Calu3 (cell line): ENCODE results near the gene PPP1R3E. TPM values are rescaled to one million over a fixed set of nuclear protein-coding genes. Genes with fewer than 3 reads are reported as not detected.
"Not testable (repeated sequence)": the region's sequence is repeated elsewhere in the genome, so short reads cannot be mapped to it uniquely, and the experiment has no call there.

ENCODE experiments used
- BruUV-seq: library from RNA; stranded (reverse); fragments of 400-500 nt; replicated peaks from 2 replicates; lab custom pipeline; 2021; lab: Mats Ljungman, UMichigan
- CTCF ChIA-PET: fragments of 300-600 bp; sonication (Branson Sonifier 250); formaldehyde crosslinking; loops from one replicate; lab custom pipeline; 2022; ENCODE audit warnings: antibody characterized with exemption; lab: Charles Lee
- DNase-seq: peaks from one replicate; pipeline ENCODE4 v3.0.0; 2022
- H3K27ac Mint-ChIP-seq: one replicate; pipeline ENCODE4 v1.8.0; 2022; ENCODE audit warnings: mixed read lengths; ENCODE audit not compliant: unreplicated experiment
- H3K27me3 Mint-ChIP-seq: one replicate; pipeline ENCODE4 v1.8.0; 2022; ENCODE audit warnings: mixed read lengths; ENCODE audit not compliant: unreplicated experiment
- H3K36me3 Mint-ChIP-seq: one replicate; pipeline ENCODE4 v1.8.0; 2022; ENCODE audit warnings: mild to moderate bottlenecking, moderate library complexity, mixed read lengths; ENCODE audit not compliant: insufficient read depth, unreplicated experiment
- H3K4me1 Mint-ChIP-seq: one replicate; pipeline ENCODE4 v1.8.0; 2022; ENCODE audit warnings: mild to moderate bottlenecking, low read depth, mixed read lengths; ENCODE audit not compliant: unreplicated experiment
- H3K4me3 Mint-ChIP-seq: one replicate; pipeline ENCODE4 v1.8.0; 2022; ENCODE audit warnings: mild to moderate bottlenecking, low read depth, moderate library complexity, mixed read lengths; ENCODE audit not compliant: unreplicated experiment
- H3K9me3 Mint-ChIP-seq: one replicate; pipeline ENCODE4 v1.8.0; 2022; ENCODE audit warnings: low read depth, mixed read lengths; ENCODE audit not compliant: unreplicated experiment
- CTCF ChIP-seq: fragments of 200-600 bp; IDR thresholded peaks from one replicate; pipeline ENCODE4 v1.8.0; 2022; ENCODE audit warnings: antibody characterized with exemption; ENCODE audit not compliant: unreplicated experiment
- intact Hi-C: fragments of 100-400 bp; cut with micrococcal nuclease; formaldehyde crosslinking; loops from one replicate; pipeline ENCODE4 v1.10.0; 2022; ENCODE audit not compliant: unreplicated experiment
- total RNA-seq: library from RNA; stranded (reverse); gene quantifications from 2 replicates; pipeline ENCODE4 v1.2.3, GENCODE V29; 2022

The PPP1R3E gene
- total RNA-seq, 1 experiment from 2014 or later, result 12.8 TPM

GRCh38 chr14:23286020-23286901 is 16.4 kb downstream of the PPP1R3E start, which contains the start of gene HOMEZ:
HOMEZ (minus strand) TSS chr14:23286132; CDS start chr14:23285952, 180 bp downstream.
- peak within 1 kb of the TSS; percentile 79 for H3K4me3 Mint-ChIP-seq
- peaks cover 31% of the 10 kb centered on the region for H3K36me3 Mint-ChIP-seq
- H3K4me1 Mint-ChIP-seq, result peaks cover 9% of the 10 kb centered on the region
- no peak for TF ChIP-seq CTCF
- DNase-seq, result peak; percentile 98
- CTCF ChIA-PET, result interaction anchor here (0.7 to 1.4 kb wide), 3 partner anchors 16 to 325 kb away, joined by 3 to 7 read pairs (median 4); partner anchors contain the start of genes BCL2L2 and PPP1R3E
- intact Hi-C loops, result no loop called here
- peak within 1 kb of the TSS; percentile 72 for H3K27ac Mint-ChIP-seq
- BruUV-seq, result TSS peak; percentile 96
- no peaks in the 10 kb centered on the region for H3K9me3 Mint-ChIP-seq
- H3K27me3 Mint-ChIP-seq, result no peaks in the 10 kb centered on the region

GRCh38 chr14:23285530-23286019 is 17.1 kb downstream of the PPP1R3E start:
- intact Hi-C loops, result no loop called here
- H3K27me3 Mint-ChIP-seq, result no peaks in the 10 kb centered on the region
- BruUV-seq, result no TSS peak
- no peak for TF ChIP-seq CTCF
- no peak for DNase-seq
- H3K4me1 Mint-ChIP-seq, result peaks cover 9% of the 10 kb centered on the region
- CTCF ChIA-PET, result interaction anchor here (0.7 to 1.4 kb wide), 3 partner anchors 17 to 325 kb away, joined by 3 to 7 read pairs (median 4); partner anchors contain the start of genes BCL2L2 and PPP1R3E
- H3K27ac Mint-ChIP-seq, result peak overlapping the region; percentile 72
- peak overlapping the region; percentile 79 for H3K4me3 Mint-ChIP-seq
- H3K9me3 Mint-ChIP-seq, result no peaks in the 10 kb centered on the region
- H3K36me3 Mint-ChIP-seq, result peaks cover 31% of the 10 kb centered on the region

GRCh38 chr14:23284654-23285529 is 17.8 kb downstream of the PPP1R3E start:
- no peak for TF ChIP-seq CTCF
- H3K4me1 Mint-ChIP-seq, result peaks cover 9% of the 10 kb centered on the region
- CTCF ChIA-PET, result interaction anchor here (0.7 to 1.4 kb wide), 2 partner anchors 17 to 326 kb away, joined by 4 to 7 read pairs; partner anchors contain the start of gene PPP1R3E
- H3K27ac Mint-ChIP-seq, result no peak overlapping the region
- intact Hi-C loops, result no loop called here
- H3K4me3 Mint-ChIP-seq, result peak overlapping the region; percentile 79
- no peaks in the 10 kb centered on the region for H3K9me3 Mint-ChIP-seq
- DNase-seq, result no peak
- no peaks in the 10 kb centered on the region for H3K27me3 Mint-ChIP-seq
- BruUV-seq, result TSS peak; percentile 44
- H3K36me3 Mint-ChIP-seq, result peaks cover 31% of the 10 kb centered on the region

GRCh38 chr14:23281247-23281646 is 21.4 kb downstream of the PPP1R3E start:
- intact Hi-C loops, result no loop called here
- no peak for TF ChIP-seq CTCF
- H3K27me3 Mint-ChIP-seq, result no peaks in the 10 kb centered on the region
- H3K36me3 Mint-ChIP-seq, result peaks cover 29% of the 10 kb centered on the region
- H3K27ac Mint-ChIP-seq, result no peak overlapping the region
- peaks cover 8% of the 10 kb centered on the region for H3K4me1 Mint-ChIP-seq
- no peak for DNase-seq
- no TSS peak for BruUV-seq
- CTCF ChIA-PET, result no interaction called here
- peaks cover 3% of the 10 kb centered on the region for H3K9me3 Mint-ChIP-seq
- H3K4me3 Mint-ChIP-seq, result no peak overlapping the region

GRCh38 chr14:23277928-23278327 is 24.7 kb downstream of the PPP1R3E start:
- CTCF ChIA-PET, DNase-seq, H3K27me3 Mint-ChIP-seq, intact Hi-C loops, H3K9me3 Mint-ChIP-seq, H3K27ac Mint-ChIP-seq, H3K4me3 Mint-ChIP-seq, BruUV-seq: not testable (repeated sequence)
- H3K36me3 Mint-ChIP-seq, result peaks cover 19% of the 10 kb centered on the region
- H3K4me1 Mint-ChIP-seq, result peaks cover 14% of the 10 kb centered on the region
